ENCODE data around the gene EEA1. TPM values are rescaled to one million over a fixed set of nuclear protein-coding genes. Genes with fewer than 3 reads are reported as not detected.

EEA1 gene
- total RNA-seq, 1 donor from 2014 or later = 31.9 TPM

- Mint-ChIP-seq H3K27me3 (ENCODE audit: low read depth) (no peaks in the 10 kb centered on the region), H3K36me3 (ENCODE audit: low read depth) (peaks cover 5% of the 10 kb centered on the region), H3K4me1 (ENCODE audit: low read depth) (no peaks in the 10 kb centered on the region), H3K9me3 (peaks cover 11% of the 10 kb centered on the region), H3K27ac (no peak overlapping the region), H3K4me3 (ENCODE audit: low read depth) (no peak overlapping the region)
- DNase-seq (ENCODE audit: low spot score) = no peak
- intact Hi-C loops (cut with micrococcal nuclease) = no loop called here
These were observed 21.9 kb upstream of the EEA1 start for GRCh38 chr12:92951006-92951405.

- H3K4me3 Mint-ChIP-seq (ENCODE audit: low read depth) = no peak overlapping the region
- peaks cover 5% of the 10 kb centered on the region for H3K36me3 Mint-ChIP-seq (ENCODE audit: low read depth)
These were observed 20.9 kb upstream of the EEA1 start for GRCh38 chr12:92950011-92950410.

GRCh38 chr12:92949466-92949865 lies 20.4 kb upstream of the EEA1 start:
- Mint-ChIP-seq H3K27ac (no peak overlapping the region), H3K4me1 (ENCODE audit: low read depth) (no peaks in the 10 kb centered on the region), H3K9me3 (peaks cover 8% of the 10 kb centered on the region), H3K4me3 (ENCODE audit: low read depth) (no peak overlapping the region), H3K36me3 (ENCODE audit: low read depth) (peaks cover 5% of the 10 kb centered on the region), H3K27me3 (ENCODE audit: low read depth) (no peaks in the 10 kb centered on the region)
- no peak for DNase-seq (ENCODE audit: low spot score)
- intact Hi-C loops (cut with micrococcal nuclease) = no loop called here

More at GRCh38 chr12:92950011-92950410, 20.9 kb upstream of the EEA1 start:
- no peaks in the 10 kb centered on the region for H3K27me3 Mint-ChIP-seq (ENCODE audit: low read depth)
- DNase-seq (ENCODE audit: low spot score) = no peak
- peaks cover 11% of the 10 kb centered on the region for H3K9me3 Mint-ChIP-seq
- no peaks in the 10 kb centered on the region for H3K4me1 Mint-ChIP-seq (ENCODE audit: low read depth)
- no peak overlapping the region for H3K27ac Mint-ChIP-seq
- intact Hi-C loops (cut with micrococcal nuclease) = no loop called here

- intact Hi-C loops (cut with micrococcal nuclease) = no loop called here
- Mint-ChIP-seq H3K4me1 (ENCODE audit: low read depth) (no peaks in the 10 kb centered on the region), H3K36me3 (ENCODE audit: low read depth) (no peaks in the 10 kb centered on the region), H3K4me3 (ENCODE audit: low read depth) (no peak overlapping the region), H3K27ac (no peak overlapping the region), H3K9me3 (no peaks in the 10 kb centered on the region), H3K27me3 (ENCODE audit: low read depth) (no peaks in the 10 kb centered on the region)
- no peak for DNase-seq (ENCODE audit: low spot score)
These were observed 18.6 kb upstream of the EEA1 start for GRCh38 chr12:92947589-92948215.

- DNase-seq (ENCODE audit: low spot score) = no peak
- Mint-ChIP-seq H3K4me3 (ENCODE audit: low read depth) (no peak overlapping the region), H3K36me3 (ENCODE audit: low read depth) (no peaks in the 10 kb centered on the region), H3K27ac (no peak overlapping the region), H3K4me1 (ENCODE audit: low read depth) (no peaks in the 10 kb centered on the region), H3K9me3 (peaks cover 4% of the 10 kb centered on the region), H3K27me3 (ENCODE audit: low read depth) (no peaks in the 10 kb centered on the region)
- intact Hi-C loops (cut with micrococcal nuclease) = no loop called here
These were observed 16.6 kb upstream of the EEA1 start for GRCh38 chr12:92945659-92946220.

GRCh38 chr12:92943482-92944250 lies 14.6 kb upstream of the EEA1 start:
- DNase-seq (ENCODE audit: low spot score) = no peak
- Mint-ChIP-seq H3K27ac (no peak overlapping the region), H3K4me3 (ENCODE audit: low read depth) (no peak overlapping the region), H3K36me3 (ENCODE audit: low read depth) (no peaks in the 10 kb centered on the region), H3K27me3 (ENCODE audit: low read depth) (no peaks in the 10 kb centered on the region), H3K4me1 (ENCODE audit: low read depth) (no peaks in the 10 kb centered on the region), H3K9me3 (peaks cover 4% of the 10 kb centered on the region)
- intact Hi-C loops (cut with micrococcal nuclease) = no loop called here

GRCh38 chr12:92942905-92943304 lies 13.8 kb upstream of the EEA1 start:
- H3K9me3 Mint-ChIP-seq = peaks cover 4% of the 10 kb centered on the region
- H3K27ac Mint-ChIP-seq = no peak overlapping the region
- no peak overlapping the region for H3K4me3 Mint-ChIP-seq (ENCODE audit: low read depth)
- intact Hi-C loops (cut with micrococcal nuclease) = no loop called here
- H3K27me3 Mint-ChIP-seq (ENCODE audit: low read depth) = no peaks in the 10 kb centered on the region
- DNase-seq (ENCODE audit: low spot score) = no peak
- H3K36me3 Mint-ChIP-seq (ENCODE audit: low read depth) = no peaks in the 10 kb centered on the region
- H3K4me1 Mint-ChIP-seq (ENCODE audit: low read depth) = no peaks in the 10 kb centered on the region

- no peak for DNase-seq (ENCODE audit: low spot score)
- no peaks in the 10 kb centered on the region for H3K4me1 Mint-ChIP-seq (ENCODE audit: low read depth)
- no peaks in the 10 kb centered on the region for H3K27me3 Mint-ChIP-seq (ENCODE audit: low read depth)
- intact Hi-C loops (cut with micrococcal nuclease) = no loop called here
- H3K36me3 Mint-ChIP-seq (ENCODE audit: low read depth) = no peaks in the 10 kb centered on the region
- H3K27ac Mint-ChIP-seq = no peak overlapping the region
- no peak overlapping the region for H3K4me3 Mint-ChIP-seq (ENCODE audit: low read depth)
- H3K9me3 Mint-ChIP-seq = peaks cover 4% of the 10 kb centered on the region
These were observed 10.0 kb upstream of the EEA1 start for GRCh38 chr12:92939116-92939515.

GRCh38 chr12:92938638-92939037 lies 9.5 kb upstream of the EEA1 start:
- Mint-ChIP-seq H3K4me3 (ENCODE audit: low read depth) (no peak overlapping the region), H3K27me3 (ENCODE audit: low read depth) (no peaks in the 10 kb centered on the region), H3K36me3 (ENCODE audit: low read depth) (no peaks in the 10 kb centered on the region), H3K9me3 (peaks cover 4% of the 10 kb centered on the region), H3K4me1 (ENCODE audit: low read depth) (no peaks in the 10 kb centered on the region), H3K27ac (no peak overlapping the region)
- intact Hi-C loops (cut with micrococcal nuclease) = no loop called here
- DNase-seq (ENCODE audit: low spot score) = no peak

- Mint-ChIP-seq H3K27me3 (ENCODE audit: low read depth) (no peaks in the 10 kb centered on the region), H3K4me3 (ENCODE audit: low read depth) (no peak overlapping the region), H3K36me3 (ENCODE audit: low read depth) (no peaks in the 10 kb centered on the region), H3K4me1 (ENCODE audit: low read depth) (no peaks in the 10 kb centered on the region), H3K27ac (no peak overlapping the region), H3K9me3 (peaks cover 4% of the 10 kb centered on the region)
- intact Hi-C loops (cut with micrococcal nuclease) = no loop called here
- no peak for DNase-seq (ENCODE audit: low spot score)
These were observed 8.9 kb upstream of the EEA1 start for GRCh38 chr12:92938018-92938417.

GRCh38 chr12:92933606-92934005 lies 4.5 kb upstream of the EEA1 start:
- peaks cover 8% of the 10 kb centered on the region for H3K4me1 Mint-ChIP-seq (ENCODE audit: low read depth)
- H3K4me3 Mint-ChIP-seq (ENCODE audit: low read depth) = no peak overlapping the region
- H3K27me3 Mint-ChIP-seq (ENCODE audit: low read depth) = peaks cover 2% of the 10 kb centered on the region
- no peak for DNase-seq (ENCODE audit: low spot score)
- intact Hi-C loops (cut with micrococcal nuclease) = no loop called here
- H3K36me3 Mint-ChIP-seq (ENCODE audit: low read depth) = no peaks in the 10 kb centered on the region
- H3K27ac Mint-ChIP-seq = no peak overlapping the region
- H3K9me3 Mint-ChIP-seq = no peaks in the 10 kb centered on the region

GRCh38 chr12:92930421-92930820 lies 1.3 kb upstream of the EEA1 start:
- H3K27ac Mint-ChIP-seq = no peak overlapping the region
- intact Hi-C loops (cut with micrococcal nuclease) = no loop called here
- no peak for DNase-seq (ENCODE audit: low spot score)
- peaks cover 5% of the 10 kb centered on the region for H3K36me3 Mint-ChIP-seq (ENCODE audit: low read depth)
- peaks cover 26% of the 10 kb centered on the region for H3K4me1 Mint-ChIP-seq (ENCODE audit: low read depth)
- peaks cover 2% of the 10 kb centered on the region for H3K27me3 Mint-ChIP-seq (ENCODE audit: low read depth)
- H3K9me3 Mint-ChIP-seq = no peaks in the 10 kb centered on the region
- H3K4me3 Mint-ChIP-seq (ENCODE audit: low read depth) = no peak overlapping the region

- DNase-seq (ENCODE audit: low spot score) = no peak
- peak overlapping the region; percentile 90 for H3K27ac Mint-ChIP-seq
- H3K4me1 Mint-ChIP-seq (ENCODE audit: low read depth) = peaks cover 26% of the 10 kb centered on the region
- H3K36me3 Mint-ChIP-seq (ENCODE audit: low read depth) = peaks cover 8% of the 10 kb centered on the region
- peaks cover 2% of the 10 kb centered on the region for H3K27me3 Mint-ChIP-seq (ENCODE audit: low read depth)
- peak overlapping the region; percentile 84 for H3K4me3 Mint-ChIP-seq (ENCODE audit: low read depth)
- intact Hi-C loops (cut with micrococcal nuclease) = loop anchor here (1.0 to 10.0 kb wide), 12 partner anchors 58 to 1177 kb away; partner anchors contain the start of genes BTG1, CRADD, NUDT4 and UBE2N
- no peaks in the 10 kb centered on the region for H3K9me3 Mint-ChIP-seq
These were observed 888 bp upstream of the EEA1 start for GRCh38 chr12:92929983-92930382.
